ENCODE data around the gene IRX6.

GRCh38 chr16:55328611-55329569, 4.9 kb downstream of the IRX6 start:
- TF ChIP-seq CTCF (IDR thresholded peaks at IDR 0.05) (no peak), TEAD4 (CRISPR knock-in tag; IDR thresholded peaks at IDR 0.05) (no peak), FOXP4 (CRISPR knock-in tag; IDR thresholded peaks at IDR 0.05) (no peak), ZBTB21 (CRISPR knock-in tag; IDR thresholded peaks at IDR 0.05; ENCODE audit: borderline replicate concordance) (no peak), MAX (CRISPR knock-in tag; IDR thresholded peaks at IDR 0.05) (no peak)

All from WTC11 (cell line).